ENCODE results near the gene XRCC5. TPM values are rescaled to one million over a fixed set of nuclear protein-coding genes. Genes with fewer than 3 reads are reported as not detected.

The XRCC5 gene
- total RNA-seq, 1 experiment from 2014 or later: 424 TPM

GRCh38 chr2:216071111-216071851 is 37.9 kb upstream of the XRCC5 start:
- Histone ChIP-seq H3K27me3 (ENCODE audit: insufficient read depth, low read length) (no peaks in the 10 kb centered on the region), H3K4me2 (ENCODE audit: low read length) (no peak overlapping the region), H3K9me2 (ENCODE audit: insufficient read depth) (no peaks in the 10 kb centered on the region), H3K4me3 (replicated peaks in 1 of 2; ENCODE audit: low read depth in 1 of 2, low read length in 2 of 2) (no peak overlapping the region), H3K27ac (ENCODE audit: low read depth, low read length) (no peak overlapping the region), H3K9ac (ENCODE audit: low read length) (no peak overlapping the region), H3K79me2 (ENCODE audit: insufficient read depth, low read length) (no peaks in the 10 kb centered on the region), H3K9me3 (ENCODE audit: control insufficient read depth in 1 of 2, insufficient read depth in 1 of 2, low read depth in 1 of 2, low read length in 2 of 2) (no peaks in the 10 kb centered on the region), H3K4me1 (ENCODE audit: control insufficient read depth in 1 of 2, insufficient read depth in 2 of 2, low read length in 2 of 2) (peaks cover 0 to 5% of the 10 kb centered on the region in 2 experiments; a peak in 2 of 4 replicates), H2AFZ (ENCODE audit: low read depth, low read length, poor library complexity, severe bottlenecking) (no peak overlapping the region), H3K36me3 (ENCODE audit: control insufficient read depth in 1 of 2, insufficient read depth in 2 of 2, low read length in 2 of 2) (no peaks in the 10 kb centered on the region), H4K20me1 (ENCODE audit: insufficient read depth) (no peaks in the 10 kb centered on the region)
- ChIA-PET POLR2A (no interaction called here), RAD21 (ENCODE audit: low non-redundant PET in 1 of 2, low total read pairs in 2 of 2, uncharacterized antibody in 2 of 2, unreplicated experiment in 2 of 2) (no interaction called here), CTCF (interaction anchor here (1.1 kb wide), 1 partner anchor 38 kb away, joined by 3 read pairs; the partner anchor contains the start of gene XRCC5)
- BruUV-seq (replicated peaks): no TSS peak
- ATAC-seq: no peak
- no peak for DNase-seq (ENCODE audit: low read depth, low spot score)
- TF ChIP-seq POLR2A (IDR thresholded peaks at IDR 0.05; ENCODE audit: borderline replicate concordance, extremely low read depth, insufficient read depth, insufficient read length) (no peak), TCF7L2 (IDR thresholded peaks at IDR 0.05; ENCODE audit: borderline replicate concordance, extremely low read depth, insufficient read depth, insufficient read length) (no peak), ZFX (IDR thresholded peaks at IDR 0.05) (no peak), FOSL1 (IDR thresholded peaks at IDR 0.05; ENCODE audit: low read depth) (no peak), SP1 (IDR thresholded peaks at IDR 0.05; ENCODE audit: low read depth) (no peak), CTCF (IDR thresholded peaks at IDR 0.05 in 2 of 3, conservative IDR thresholded peaks at IDR 0.05 in 1 of 3; ENCODE audit: borderline replicate concordance in 1 of 3, insufficient read depth in 1 of 3, low read depth in 2 of 3, low read length in 2 of 3) (no peak), POLR2AphosphoS5 (IDR thresholded peaks at IDR 0.05; ENCODE audit: low read depth, low read length) (no peak), CBX3 (IDR thresholded peaks at IDR 0.05; ENCODE audit: low read depth) (no peak), YY1 (IDR thresholded peaks at IDR 0.05; ENCODE audit: extremely low read depth, insufficient replicate concordance, low read depth, low read length) (no peak), SIN3A (IDR thresholded peaks at IDR 0.05; ENCODE audit: low read depth) (no peak), JUND (IDR thresholded peaks at IDR 0.05) (no peak)
- intact Hi-C loops (cut with micrococcal nuclease): no loop called here

Data from HCT116 (cell line).